CD14-positive monocyte (primary cell): ENCODE measurements around the gene PTK7. TPM values are rescaled to one million over a fixed set of nuclear protein-coding genes. Genes with fewer than 3 reads are reported as not detected.
"Not testable (repeated sequence)": the region's sequence is repeated elsewhere in the genome, so short reads cannot be mapped to it uniquely, and the experiment has no call there.

Source experiments
- DNase-seq, 3 donors: peaks; one replicate each; pipeline ENCODE4 v3.0.0-alpha.2; 2011 to 2022
- H2AFZ ChIP-seq: 2 replicates; pipeline ENCODE4 v1.6.0; 2012; ENCODE audit warnings: mild to moderate bottlenecking, low read depth, low read length, inconsistent platforms; ENCODE audit not compliant: insufficient read depth, poor library complexity, severe bottlenecking
- H3K27ac ChIP-seq, 2 donors: 1 replicate in 1 of 2; 2 replicates in 1 of 2; pipeline ENCODE4 v1.5.1; 2012 to 2013; ENCODE audit warnings: low read length in 2 of 2, control low read depth in 1 of 2, inconsistent platforms in 1 of 2, low read depth in 1 of 2, mild to moderate bottlenecking in 1 of 2
- H3K27me3 ChIP-seq, 2 donors: one replicate each; pipeline versions ENCODE4 v1.6.0 to v1.6.1; 2011 to 2013; ENCODE audit warnings: low read length in 2 of 2; ENCODE audit not compliant: control insufficient read depth in 2 of 2, insufficient read depth in 2 of 2
- H3K36me3 ChIP-seq, 2 donors: replicated peaks in 1 of 2; 1 replicate in 1 of 2; 2 replicates in 1 of 2; pipeline versions ENCODE4 v1.5.1 to v1.6.1; 2012 to 2013; ENCODE audit warnings: low read length in 2 of 2, control low read depth in 1 of 2, inconsistent platforms in 1 of 2, mild to moderate bottlenecking in 1 of 2; ENCODE audit not compliant: insufficient read depth in 2 of 2, control insufficient read depth in 1 of 2
- H3K4me1 ChIP-seq, 2 donors: 1 replicate in 1 of 2; 2 replicates in 1 of 2; pipeline versions ENCODE4 v1.5.1 to v1.6.1; 2012 to 2013; ENCODE audit warnings: low read length in 2 of 2, control low read depth in 1 of 2, inconsistent platforms in 1 of 2, mild to moderate bottlenecking in 1 of 2, moderate library complexity in 1 of 2; ENCODE audit not compliant: insufficient read depth in 2 of 2, control insufficient read depth in 1 of 2
- H3K4me2 ChIP-seq: replicated peaks from 2 replicates; pipeline ENCODE3; 2012; ENCODE audit warnings: low read length, moderate library complexity, mild to moderate bottlenecking; ENCODE audit not compliant: poor library complexity, severe bottlenecking; ENCODE audit errors: extremely low read depth
- H3K4me3 ChIP-seq, 3 experiments: fragments of 200-600 bp in 1 of 3; sonication (generic) in 1 of 3; replicated peaks in 1 of 3; 1 replicate in 2 of 3; 2 replicates in 1 of 3; pipeline ENCODE4 v1.5.1; 2011 to 2013; ENCODE audit warnings: low read length in 3 of 3, mild to moderate bottlenecking in 3 of 3, control low read depth in 2 of 3, low read depth in 2 of 3, inconsistent platforms in 1 of 3, moderate library complexity in 1 of 3
- H3K79me2 ChIP-seq: 2 replicates; pipeline ENCODE4 v1.6.0; 2012; ENCODE audit warnings: mild to moderate bottlenecking, control low read depth, inconsistent platforms, low read length, moderate library complexity; ENCODE audit not compliant: insufficient read depth
- H3K9ac ChIP-seq: 2 replicates; pipeline ENCODE4 v1.6.0; 2017; ENCODE audit warnings: low read length, mild to moderate bottlenecking; ENCODE audit not compliant: insufficient read depth, poor library complexity, severe bottlenecking
- H3K9me3 ChIP-seq, 2 donors: replicated peaks in 1 of 2; 1 replicate in 1 of 2; 2 replicates in 1 of 2; pipeline versions ENCODE4 v1.5.1 to v1.6.1; 2012 to 2013; ENCODE audit warnings: low read length in 2 of 2, control low read depth in 1 of 2; ENCODE audit not compliant: control insufficient read depth in 1 of 2, insufficient read depth in 1 of 2
- H4K20me1 ChIP-seq: 2 replicates; pipeline ENCODE4 v1.6.0; 2012; ENCODE audit warnings: mild to moderate bottlenecking, low read length, control low read depth, moderate library complexity; ENCODE audit not compliant: insufficient read depth
- H3K27ac Mint-ChIP-seq, 7 donors: one replicate each; pipeline ENCODE4 v1.8.0; 2020; ENCODE audit warnings: mild to moderate bottlenecking in 7 of 7, mixed read lengths in 7 of 7, moderate library complexity in 6 of 7, inconsistent platforms in 2 of 7
- H3K27me3 Mint-ChIP-seq, 3 donors: one replicate each; pipeline ENCODE4 v1.8.0; 2021 to 2022; ENCODE audit warnings: low read depth in 3 of 3, mild to moderate bottlenecking in 3 of 3, mixed read lengths in 3 of 3, moderate library complexity in 3 of 3, inconsistent platforms in 1 of 3
- H3K36me3 Mint-ChIP-seq, 2 donors: one replicate each; pipeline ENCODE4 v1.8.0; 2020; ENCODE audit warnings: mixed read lengths in 2 of 2, inconsistent platforms in 1 of 2, mild to moderate bottlenecking in 1 of 2
- H3K4me1 Mint-ChIP-seq: one replicate; pipeline ENCODE4 v1.8.0; 2020; ENCODE audit warnings: mild to moderate bottlenecking, mixed read lengths
- H3K4me3 Mint-ChIP-seq, 2 donors: one replicate each; pipeline ENCODE4 v1.8.0; 2020; ENCODE audit warnings: mild to moderate bottlenecking in 2 of 2, mixed read lengths in 2 of 2, moderate library complexity in 1 of 2
- H3K9me3 Mint-ChIP-seq, 7 donors: one replicate each; pipeline ENCODE4 v1.8.0; 2020 to 2022; ENCODE audit warnings: mixed read lengths in 7 of 7, mild to moderate bottlenecking in 6 of 7, moderate library complexity in 6 of 7, inconsistent platforms in 2 of 7
- CTCF ChIP-seq: fragments of 200-600 bp; IDR thresholded peaks from one replicate; pipeline ENCODE4 v1.8.0; 2022; ENCODE audit warnings: antibody characterized with exemption, mild to moderate bottlenecking
- whole genome bisulfite sequencing: methylation state at CpG from one replicate; pipeline ENCODE4 v1.1.5; 2013; ENCODE audit warnings: missing lambda C conversion rate; ENCODE audit not compliant: insufficient coverage; 5-methylcytosine and 5-hydroxymethylcytosine counted together
- intact Hi-C, 2 donors: fragments of 100-400 bp; cut with micrococcal nuclease; formaldehyde crosslinking; loops; one replicate each; pipeline versions ENCODE4 v1.15.0 to v1.15.1; 2023
- polyA plus RNA-seq, 3 donors: library from polyadenylated mRNA; depleted of rRNA in 1 of 3; unstranded in 2 of 3; stranded (reverse) in 1 of 3; fragments of 300-500 nt in 2 of 3; fragments of >200 nt in 1 of 3; fragmentation: Illumina TruSeq in 2 of 3; gene quantifications; 1 replicate in 2 of 3; 2 replicates in 1 of 3; pipeline ENCODE4 v1.2.3, GENCODE V29; 2012 to 2021

PTK7 gene
- polyA plus RNA-seq, 3 donors: 0.19 TPM; not detected in 2

GRCh38 chr6:43130429-43130828, 54.3 kb downstream of the PTK7 start:
- Histone ChIP-seq H3K79me2 (no peaks in the 10 kb centered on the region), H3K4me3 (no peak overlapping the region), H4K20me1 (no peaks in the 10 kb centered on the region), H3K9me3 (no peaks in the 10 kb centered on the region), H2AFZ (no peak overlapping the region), H3K4me1 (no peaks in the 10 kb centered on the region), H3K36me3 (no peaks in the 10 kb centered on the region), H3K27me3 (no peaks in the 10 kb centered on the region), H3K9ac (no peak overlapping the region), H3K4me2 (no peak overlapping the region), H3K27ac (no peak overlapping the region)
- Mint-ChIP-seq H3K4me1 (no peaks in the 10 kb centered on the region), H3K4me3 (no peak overlapping the region), H3K36me3 (no peaks in the 10 kb centered on the region), H3K9me3 (no peaks in the 10 kb centered on the region), H3K27ac (no peak overlapping the region), H3K27me3 (no peaks in the 10 kb centered on the region)
- no peak for DNase-seq
- WGBS: 100% methylated on average over 3 of the region's 7 CpGs
- intact Hi-C loops: no loop called here
- no peak for TF ChIP-seq CTCF

GRCh38 chr6:43131379-43131778, 55.3 kb downstream of the PTK7 start:
- DNase-seq, H3K4me1 Mint-ChIP-seq, H3K79me2 ChIP-seq, H4K20me1 ChIP-seq, intact Hi-C loops, H3K4me2 ChIP-seq, H3K9me3 Mint-ChIP-seq, H3K36me3 ChIP-seq, H3K27me3 ChIP-seq, H3K4me1 ChIP-seq, H3K27ac ChIP-seq, H3K4me3 Mint-ChIP-seq, H3K9me3 ChIP-seq, H3K9ac ChIP-seq, H3K36me3 Mint-ChIP-seq, H3K4me3 ChIP-seq, H3K27ac Mint-ChIP-seq, H2AFZ ChIP-seq, H3K27me3 Mint-ChIP-seq: not testable (repeated sequence)
- WGBS: 100% methylated on average over 3 of the region's 5 CpGs
